Stimulated activated CD4-positive, alpha-beta T cell treated with anti-CD3 and anti-CD28 coated beads, Interleukin-4, amount 100 ng/mL, for 24 hours (primary cell): ENCODE data around the gene ASB18.
"Not testable (repeated sequence)": the region's sequence is repeated elsewhere in the genome, so short reads cannot be mapped to it uniquely, and the experiment has no call there.

Experiments used
- DNase-seq: peaks from one replicate; pipeline ENCODE4 v3.0.0-alpha.2; 2020

ASB18 gene

GRCh38 chr2:236264256-236264655 is at the start of gene ASB18:
Gene ASB18 (minus strand): TSS chr2:236264406. CDS start chr2:236264345, 61 bp downstream.
- no peak for DNase-seq

- DNase-seq = no peak
Measured at GRCh38 chr2:236311286-236311685, 47.1 kb upstream of the ASB18 start.

DNA sequence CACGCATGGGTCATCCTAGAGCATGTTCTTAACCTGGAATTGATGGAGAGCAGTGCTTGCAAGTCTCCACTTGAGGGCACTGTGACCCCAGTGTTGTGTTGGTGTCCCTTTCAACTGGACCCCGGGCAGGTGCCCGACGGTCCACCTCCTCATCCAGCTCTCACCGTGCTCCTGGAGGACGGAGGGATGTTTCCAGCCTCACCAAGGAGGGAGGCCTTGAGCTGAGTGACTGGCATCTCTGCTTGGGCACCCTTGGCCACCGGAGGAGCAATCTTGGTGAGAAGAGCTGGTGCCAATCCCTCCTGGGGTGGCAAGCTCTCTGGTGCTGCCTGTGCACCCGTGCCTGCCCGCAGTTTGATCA is 45.4 kb upstream of the ASB18 start:
- DNase-seq = no peak

DNA sequence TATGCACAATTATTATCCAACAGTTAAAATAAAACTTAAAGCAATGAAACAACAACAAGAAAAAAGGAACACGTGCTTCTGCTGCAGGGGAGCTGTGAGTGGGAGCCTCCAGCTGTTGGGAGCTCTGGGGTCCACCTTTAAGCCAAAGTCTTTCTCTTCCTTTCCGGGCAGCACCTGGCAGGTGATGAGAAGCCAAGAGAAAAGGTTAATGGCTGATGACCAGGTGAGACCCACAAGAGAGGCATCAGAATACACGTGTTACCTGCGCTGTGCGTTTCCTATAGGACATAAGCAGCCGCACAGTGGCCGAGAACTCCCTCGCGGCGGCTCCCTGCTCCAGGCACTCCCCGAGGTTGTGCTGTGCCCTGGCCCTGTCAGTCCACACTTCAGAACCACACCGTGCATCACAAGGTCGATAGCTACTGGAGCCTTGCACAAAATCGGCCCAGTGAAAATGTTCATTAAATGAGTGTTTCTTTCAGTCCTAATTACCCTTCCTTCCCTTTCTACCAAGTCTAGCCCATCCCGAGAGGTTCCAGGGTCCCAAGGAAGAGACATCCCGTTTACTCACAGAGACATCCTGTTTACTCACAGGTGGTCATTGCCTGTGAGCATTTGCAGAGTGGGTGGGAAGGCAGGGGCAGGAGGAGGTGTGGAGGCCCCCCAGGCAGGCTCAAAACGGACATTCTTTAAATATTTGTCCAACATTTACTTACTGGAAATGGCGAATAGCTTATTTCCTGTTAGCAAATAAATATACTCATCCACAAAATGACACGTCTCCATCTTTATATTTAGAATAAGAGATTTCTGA is 44.9 kb upstream of the ASB18 start:
- no peak for DNase-seq

GRCh38 chr2:236307641-236308040 is 43.4 kb upstream of the ASB18 start:
- DNase-seq = no peak

- no peak for DNase-seq
Measured at GRCh38 chr2:236306825-236307540, 42.8 kb upstream of the ASB18 start.

- DNase-seq = no peak
Measured at GRCh38 chr2:236305964-236306605, 41.9 kb upstream of the ASB18 start.

DNA sequence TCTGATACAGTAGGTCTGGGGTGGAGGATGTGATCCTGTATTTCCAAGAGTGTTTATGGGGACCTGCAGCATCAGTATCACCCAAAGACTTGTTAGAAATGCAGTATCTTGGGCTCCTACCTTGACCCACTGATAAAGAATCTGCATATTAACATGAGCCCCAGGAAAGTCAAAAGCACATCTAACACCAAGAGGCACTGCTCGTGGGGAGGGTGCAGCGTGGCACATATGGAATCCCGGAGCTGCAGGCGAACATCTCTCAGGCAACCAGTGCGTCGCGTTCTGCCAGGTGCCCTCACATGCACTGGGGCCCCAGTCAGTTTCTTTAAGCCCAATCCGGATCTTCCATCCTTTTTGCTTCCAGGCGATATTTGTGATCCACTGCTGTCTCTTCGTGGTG is 41.3 kb upstream of the ASB18 start:
- no peak for DNase-seq

GRCh38 chr2:236303935-236304334 is 39.7 kb upstream of the ASB18 start:
- no peak for DNase-seq

GRCh38 chr2:236302555-236302954 is 38.3 kb upstream of the ASB18 start:
- no peak for DNase-seq

- no peak for DNase-seq
Measured at GRCh38 chr2:236298924-236299475, 34.8 kb upstream of the ASB18 start.

- no peak for DNase-seq
Measured at GRCh38 chr2:236295481-236295880, 31.3 kb upstream of the ASB18 start.

- no peak for DNase-seq
Measured at GRCh38 chr2:236294647-236295046, 30.4 kb upstream of the ASB18 start.

DNA sequence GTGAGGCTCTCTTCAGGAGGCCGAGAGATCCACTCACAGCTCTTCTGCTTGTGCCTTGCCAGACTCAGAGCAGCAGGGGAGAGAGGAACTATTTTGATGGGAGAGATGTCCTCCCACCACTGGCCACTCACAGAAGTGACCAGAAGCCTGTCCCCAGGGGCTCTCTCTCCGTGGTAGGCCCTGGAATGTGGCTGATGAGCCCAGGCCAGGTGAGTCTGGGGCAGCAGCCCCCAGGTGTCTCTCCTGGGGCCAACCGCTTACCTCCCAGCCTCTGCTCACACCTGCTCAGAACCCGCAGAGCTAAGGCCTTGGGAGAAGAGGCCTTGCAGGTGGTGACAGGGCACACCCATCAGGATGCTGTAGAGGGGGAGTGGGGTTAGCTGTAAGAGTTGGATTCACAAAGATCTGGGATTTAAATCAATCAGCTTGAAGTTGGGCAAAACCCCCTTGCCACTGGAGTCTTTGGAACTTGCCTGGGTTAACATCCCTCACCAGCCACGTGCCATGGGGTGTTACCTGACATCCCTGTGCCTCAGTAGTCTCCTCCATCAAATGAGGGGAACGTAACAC is 29.1 kb upstream of the ASB18 start:
- DNase-seq = no peak

DNA sequence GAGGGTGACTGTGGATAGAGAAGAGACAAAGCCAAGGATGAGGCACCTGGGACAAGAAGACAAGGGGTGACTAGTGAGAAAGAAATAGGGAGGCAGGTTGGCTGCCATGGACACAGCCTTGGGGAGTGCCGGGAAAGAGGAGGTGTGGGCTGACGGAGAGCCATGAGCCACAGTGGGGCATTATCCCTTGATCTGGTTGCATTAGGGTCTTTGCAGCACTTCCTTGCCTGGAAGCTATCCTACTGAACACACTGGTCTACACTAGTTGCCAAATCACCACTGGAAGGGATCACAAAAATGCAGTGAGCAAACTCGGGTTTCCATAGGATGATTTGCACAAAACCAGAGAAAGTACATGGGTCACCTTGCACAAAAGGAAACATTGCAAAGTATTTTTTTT is 27.7 kb upstream of the ASB18 start:
- no peak for DNase-seq

GRCh38 chr2:236291476-236291875 is 27.3 kb upstream of the ASB18 start:
- DNase-seq = no peak

DNA sequence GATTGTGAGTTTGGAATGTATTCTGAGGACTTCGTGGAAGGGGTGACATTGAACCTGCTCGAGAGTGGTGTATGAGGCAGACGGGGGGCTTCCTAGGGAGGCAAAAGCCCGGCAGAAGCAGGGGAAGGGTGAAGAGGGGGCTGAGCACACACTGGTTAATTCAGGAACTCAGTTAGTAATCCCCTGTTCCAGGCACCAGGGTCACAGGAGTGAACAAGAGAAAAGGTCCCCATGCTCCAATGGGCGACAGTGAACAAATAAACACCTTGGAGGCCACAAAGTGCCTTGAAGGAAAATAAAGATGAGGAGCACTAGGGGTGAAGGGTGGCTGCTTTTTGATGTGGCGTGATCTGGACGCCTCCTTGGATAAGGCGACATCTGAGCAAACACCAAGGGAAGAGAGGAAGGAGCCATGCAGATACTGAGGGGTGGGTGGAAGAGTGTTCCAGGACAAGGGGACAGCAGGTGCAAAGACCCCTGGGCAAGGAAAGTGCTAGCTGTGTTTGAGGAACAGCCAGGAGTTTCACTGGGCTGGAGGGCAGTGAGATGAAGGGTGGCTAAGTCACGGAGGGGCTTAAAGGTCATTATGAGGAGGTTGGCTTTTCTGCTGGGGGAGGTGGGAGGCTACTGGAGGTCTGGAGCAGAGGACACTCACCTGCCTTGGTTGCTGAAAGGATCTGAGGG is 26.7 kb upstream of the ASB18 start:
- no peak for DNase-seq

DNA sequence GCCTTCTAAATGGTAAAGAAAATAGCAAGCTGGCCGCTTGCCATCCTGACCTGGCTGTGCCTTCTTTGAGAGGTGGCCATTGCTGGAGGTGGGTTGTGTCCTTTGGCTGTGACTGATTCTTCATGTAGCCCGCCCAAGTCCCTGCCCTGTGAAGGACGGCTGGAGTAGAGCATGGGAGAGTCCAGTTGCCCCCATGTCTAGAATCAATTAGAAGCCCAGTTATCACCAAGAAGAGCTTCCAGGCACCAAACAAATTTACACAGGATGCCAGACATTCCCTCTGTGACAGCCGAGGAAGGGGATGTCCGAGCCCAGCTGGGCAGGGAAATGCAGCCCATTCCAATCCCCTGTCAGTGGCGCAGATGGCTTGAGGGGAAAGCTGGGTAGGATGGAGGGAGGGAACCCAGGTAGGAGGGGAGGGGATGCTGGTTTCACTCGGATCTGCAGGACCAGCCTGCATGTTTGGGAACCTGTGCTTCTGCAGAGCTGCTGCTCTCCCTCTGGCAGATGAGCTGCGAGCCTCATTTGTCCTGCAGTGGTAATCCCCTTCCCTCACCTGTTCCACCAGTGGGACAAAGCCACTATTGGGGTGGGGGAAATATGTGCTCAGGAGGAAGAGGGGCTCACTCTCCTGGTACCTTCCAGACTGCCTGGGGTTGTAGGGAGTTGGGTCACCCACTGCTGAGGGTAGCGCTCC is 25.7 kb upstream of the ASB18 start:
- no peak for DNase-seq

DNA sequence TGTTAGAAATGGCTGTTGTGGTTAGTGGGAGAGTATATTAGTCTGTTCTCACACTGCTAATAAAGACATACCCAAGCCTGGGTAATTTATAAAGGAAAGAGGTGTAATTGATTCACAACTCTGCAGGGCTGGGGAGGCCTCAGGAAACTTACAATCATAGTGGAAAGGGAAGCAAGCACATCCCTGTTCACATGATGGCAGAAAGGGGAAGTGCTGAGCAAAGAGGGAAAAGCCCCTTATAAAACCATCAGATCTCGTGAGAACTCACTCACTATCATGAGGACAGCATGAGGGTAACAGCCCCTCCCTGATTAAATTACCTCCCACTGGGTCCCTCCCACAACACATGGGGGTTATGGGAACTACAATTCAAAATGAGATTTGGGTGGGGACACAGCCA is 24.2 kb upstream of the ASB18 start:
- DNase-seq = not testable (repeated sequence)

GRCh38 chr2:236287656-236288055 is 23.4 kb upstream of the ASB18 start:
- no peak for DNase-seq

GRCh38 chr2:236286873-236287545 is 22.8 kb upstream of the ASB18 start:
- DNase-seq = no peak
